NCI-H2171 treated with DMSO at 0.1 percent for 48 hours (cell line): ENCODE measurements around the gene KCP.

Experiments used
- DNase-seq: peaks from one replicate; lab custom pipeline; 2025; lab: John Stamatoyannopoulos, UW

Gene KCP

DNA sequence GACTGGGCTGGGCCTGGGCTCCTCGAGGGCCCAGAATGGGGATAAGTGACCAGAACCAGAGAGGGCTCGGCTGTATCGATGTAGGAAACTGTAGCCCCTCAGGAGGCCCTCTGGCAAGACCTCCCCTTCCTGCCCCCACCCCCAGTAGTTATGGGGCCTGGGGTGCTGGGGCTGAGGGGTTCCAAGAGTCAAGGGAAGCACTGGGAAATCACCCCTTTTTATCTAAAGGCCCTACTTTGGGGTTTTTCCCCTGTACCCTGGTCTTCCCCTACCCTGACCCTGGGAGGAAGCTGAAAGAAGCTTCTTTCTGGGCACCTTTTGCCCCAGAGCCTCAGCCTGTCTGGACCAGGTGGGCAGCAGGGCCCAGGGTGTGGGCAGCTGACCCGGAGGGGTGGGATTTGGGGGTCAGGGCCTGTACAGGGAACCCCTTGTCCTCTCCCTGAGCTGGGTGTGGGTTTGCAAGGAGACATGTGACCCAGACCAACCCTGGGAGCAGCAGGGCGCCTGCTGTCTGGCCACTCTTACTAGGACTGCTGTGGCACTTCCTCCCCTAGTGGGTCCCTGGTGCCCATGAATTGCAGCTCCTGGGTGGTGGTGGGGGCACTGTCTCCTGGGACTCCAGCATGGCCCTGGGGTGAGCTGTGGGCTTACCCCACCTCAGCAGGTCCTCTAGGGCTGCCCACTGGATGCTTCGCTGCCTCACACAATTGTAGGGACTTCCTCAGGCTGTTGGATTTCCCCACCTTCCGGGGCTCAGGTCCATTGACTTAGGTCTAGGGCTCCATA is 28.8 kb upstream of the KCP start:
- DNase-seq = no peak

- peak; percentile 28 for DNase-seq
These were observed 28.1 kb upstream of the KCP start for GRCh38 chr7:128938544-128939074.

- peak; percentile 15 for DNase-seq
These were observed 27.4 kb upstream of the KCP start, which contains the start of gene IRF5 for GRCh38 chr7:128937647-128938543. Gene IRF5 (plus strand): TSS chr7:128937927. CDS start chr7:128942082, 4,155 bp downstream.

DNA sequence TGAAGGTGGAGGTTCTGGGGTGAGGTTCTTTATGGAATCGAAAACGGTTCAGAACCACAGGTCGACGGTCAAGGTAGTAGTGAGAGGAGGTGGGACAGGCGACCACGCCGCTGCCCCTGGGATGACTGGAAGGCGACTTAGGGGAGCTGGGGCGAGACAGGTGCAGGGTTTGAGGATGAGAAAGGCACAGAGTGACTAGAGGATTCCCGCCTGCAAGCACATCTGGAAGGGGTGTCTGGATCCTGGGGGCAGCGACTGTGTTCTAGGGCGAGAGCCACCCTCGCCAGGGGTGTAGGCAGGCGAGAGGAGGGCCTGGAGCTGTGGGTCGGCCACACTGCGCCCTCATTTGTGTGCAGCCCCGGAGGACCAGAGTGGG is 26.8 kb upstream of the KCP start:
- DNase-seq = no peak

- DNase-seq = no peak
These were observed 26.3 kb upstream of the KCP start for GRCh38 chr7:128936798-128937197.

DNA sequence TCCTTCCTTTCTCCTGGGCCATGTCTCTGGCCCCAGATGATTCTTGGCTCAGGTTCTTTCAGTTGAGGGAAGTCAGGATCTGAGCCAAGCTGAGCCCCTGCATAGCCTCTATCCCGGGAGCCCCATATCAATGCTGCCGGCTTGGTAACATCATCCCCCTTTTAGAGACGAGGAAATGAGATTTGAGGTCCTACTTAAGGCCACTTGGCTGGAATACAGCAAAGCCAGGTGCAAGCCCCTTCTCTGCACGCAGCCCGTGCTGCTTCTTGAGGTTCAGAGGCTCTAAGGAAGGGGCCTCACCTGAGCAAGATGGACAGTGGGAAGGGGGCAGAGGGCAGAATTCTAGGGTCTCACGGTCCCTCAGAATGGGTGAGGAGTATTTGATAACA is 24.8 kb upstream of the KCP start:
- DNase-seq = no peak

GRCh38 chr7:128934361-128935341 is 24.1 kb upstream of the KCP start:
- DNase-seq = no peak

GRCh38 chr7:128933180-128933891 is 22.8 kb upstream of the KCP start:
- no peak for DNase-seq

- DNase-seq = no peak
These were observed 22.3 kb upstream of the KCP start for GRCh38 chr7:128932862-128933179.

GRCh38 chr7:128931965-128932861 is 21.7 kb upstream of the KCP start:
- no peak for DNase-seq

DNA sequence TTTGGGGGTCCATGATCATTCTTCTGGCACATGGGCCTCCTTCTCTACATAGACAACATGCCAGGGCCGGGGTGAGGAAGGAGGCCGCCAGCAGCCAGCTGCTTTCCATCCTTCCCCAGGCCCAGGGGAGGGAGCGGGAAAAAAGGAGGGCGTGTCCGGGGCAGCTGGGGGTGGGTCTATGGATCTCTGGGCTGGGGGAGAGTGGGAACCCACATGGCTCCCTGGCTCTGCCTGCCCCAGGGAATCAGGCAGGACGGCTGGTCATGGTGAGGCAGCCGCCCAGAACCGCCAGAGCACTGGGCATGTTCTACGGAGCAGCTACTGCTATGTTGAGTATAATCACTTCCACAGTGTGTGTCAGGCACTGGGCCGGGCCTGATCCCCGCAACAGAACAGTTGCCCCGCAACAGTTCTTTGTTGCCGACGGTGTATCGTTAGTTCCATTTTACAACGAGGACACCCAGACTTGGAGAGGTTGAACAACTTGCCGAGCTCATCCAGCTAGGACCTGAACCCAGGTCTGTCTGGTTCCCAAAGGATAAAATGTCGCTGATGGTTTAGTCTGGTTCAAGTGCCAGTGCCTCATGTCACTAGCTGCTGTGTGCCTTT is 20.8 kb upstream of the KCP start:
- DNase-seq = no peak

GRCh38 chr7:128928882-128929788 is 18.6 kb upstream of the KCP start:
- no peak for DNase-seq

- no peak for DNase-seq
These were observed 17.8 kb upstream of the KCP start for GRCh38 chr7:128928159-128928813.

DNA sequence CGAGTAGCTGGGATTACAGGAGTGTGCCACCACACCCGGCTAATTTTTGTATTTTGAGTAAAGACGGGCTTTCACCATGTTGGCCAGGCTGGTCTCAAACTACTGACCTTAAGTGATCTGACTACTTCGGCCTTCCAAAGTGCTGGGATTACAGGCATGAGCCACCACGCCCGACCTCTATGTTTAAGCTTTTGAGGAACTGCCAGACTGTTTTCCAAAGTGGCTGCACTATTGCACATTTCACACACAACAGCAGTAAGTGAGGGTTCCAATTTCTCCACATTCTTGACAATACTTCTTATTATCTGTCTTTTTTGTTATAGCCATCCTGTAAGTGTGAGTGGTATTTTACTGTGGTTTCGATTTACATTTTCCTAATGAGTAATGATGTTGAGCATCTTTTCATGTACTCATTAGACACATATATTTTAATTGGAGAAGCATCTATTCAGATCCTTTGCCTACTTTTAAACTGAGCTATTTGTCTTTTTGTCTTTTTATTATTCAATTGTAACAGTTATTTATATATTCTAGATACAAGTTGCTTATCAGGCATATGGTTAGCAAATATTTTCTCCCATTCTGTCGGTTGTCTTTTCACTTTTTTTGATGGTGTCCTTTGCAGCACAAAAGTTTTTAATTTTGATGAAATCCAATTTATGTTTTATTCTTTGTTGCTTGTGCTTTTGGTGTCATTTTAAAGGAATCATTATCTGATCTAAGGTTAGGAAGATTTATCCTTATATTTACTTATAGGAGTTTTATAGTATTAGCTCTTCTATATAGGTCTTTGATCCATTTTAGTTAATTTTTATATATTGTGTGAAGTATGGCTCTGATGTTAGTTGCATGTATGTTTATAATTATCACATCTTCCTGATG is 14.4 kb upstream of the KCP start:
- DNase-seq = no peak

DNA sequence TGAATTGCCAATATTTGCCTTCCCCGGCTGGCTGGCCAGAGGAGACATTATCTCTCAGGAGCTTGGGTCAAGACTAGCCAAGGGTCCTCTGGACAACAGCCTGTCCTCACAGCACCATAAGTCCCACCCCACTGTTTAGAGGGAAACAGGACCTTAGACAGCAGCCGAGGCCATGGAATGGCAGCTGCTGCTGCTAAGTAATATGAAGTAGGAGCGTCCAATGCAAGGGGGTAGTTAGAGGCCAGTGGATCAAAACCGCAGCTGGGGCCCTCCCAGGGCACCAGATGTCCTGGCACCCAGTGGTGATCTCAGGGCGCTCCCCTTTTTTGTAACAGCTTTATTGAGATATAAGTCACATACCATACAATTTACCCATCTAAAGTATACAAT is 12.9 kb upstream of the KCP start:
- no peak for DNase-seq

DNA sequence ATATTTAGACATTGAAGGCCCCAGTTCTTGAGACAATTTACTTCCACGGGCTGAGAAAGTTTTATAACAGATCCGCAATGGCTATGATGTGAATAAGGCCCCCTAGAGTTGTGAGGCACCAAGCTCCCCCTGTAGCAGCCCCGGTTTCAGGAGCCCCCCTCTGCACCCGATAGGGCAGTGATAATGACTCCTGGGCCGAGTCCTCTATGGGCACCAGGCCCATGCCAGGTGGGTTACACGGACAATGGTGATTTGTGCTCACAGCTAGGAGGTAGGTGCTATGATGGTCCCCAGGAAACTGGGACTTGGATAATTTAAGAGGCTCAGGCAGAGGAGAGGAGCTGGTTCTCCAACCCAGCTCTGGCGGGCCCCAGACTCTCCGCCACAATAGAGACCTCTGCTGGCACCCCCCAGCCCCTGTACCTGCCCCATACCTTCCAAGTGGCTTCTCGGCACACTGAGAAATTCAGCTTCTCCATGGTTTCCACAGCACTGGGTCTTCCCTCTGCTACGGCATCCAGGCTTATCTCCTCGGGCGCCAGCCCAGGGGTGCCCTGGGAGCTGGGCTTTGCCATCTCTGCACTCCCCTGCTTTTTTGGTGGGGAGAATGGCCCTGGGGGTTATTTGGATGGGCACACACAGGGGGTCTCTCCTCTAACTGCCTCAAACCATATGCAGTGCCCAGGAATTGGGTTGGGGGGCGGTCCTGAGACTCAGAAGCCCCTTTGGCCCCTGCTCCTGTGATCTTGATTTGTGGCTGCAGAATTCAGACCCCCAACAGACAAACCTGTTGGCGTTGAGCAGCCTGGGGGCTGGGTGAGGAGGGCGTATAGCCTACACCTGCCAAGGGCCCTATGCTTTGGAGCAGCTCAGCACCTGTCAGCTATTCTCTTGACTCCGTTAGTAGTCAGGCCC is 12.2 kb upstream of the KCP start:
- DNase-seq = no peak
